IPS-20b (cell line): ENCODE results near the gene SLC27A3.

Source experiments
- H3K27ac ChIP-seq: one replicate; pipeline ENCODE4 v1.5.1; 2013; ENCODE audit warnings: low read length
- H3K27me3 ChIP-seq: 2 replicates; pipeline ENCODE4 v1.6.1; 2013; ENCODE audit warnings: mild to moderate bottlenecking, low read length, inconsistent platforms; ENCODE audit not compliant: insufficient read depth
- H3K36me3 ChIP-seq: 2 replicates; pipeline ENCODE4 v1.6.1; 2013; ENCODE audit warnings: low read depth, mild to moderate bottlenecking, inconsistent platforms, low read length, moderate library complexity; ENCODE audit not compliant: insufficient read depth
- H3K4me1 ChIP-seq: 2 replicates; pipeline ENCODE4 v1.6.1; 2013; ENCODE audit warnings: mild to moderate bottlenecking, control low read depth, inconsistent platforms, low read length, moderate library complexity; ENCODE audit not compliant: insufficient read depth
- H3K4me3 ChIP-seq: 2 replicates; pipeline ENCODE4 v1.5.1; 2013; ENCODE audit warnings: mild to moderate bottlenecking, low read length, inconsistent platforms
- H3K9ac ChIP-seq: 2 replicates; pipeline ENCODE4 v1.6.1; 2013; ENCODE audit warnings: low read depth, mild to moderate bottlenecking, inconsistent platforms, low read length, moderate library complexity
- H3K9me3 ChIP-seq: 2 replicates; pipeline ENCODE4 v1.6.1; 2013; ENCODE audit warnings: mild to moderate bottlenecking, low read depth, low read length, inconsistent platforms; ENCODE audit not compliant: insufficient read depth

The SLC27A3 gene

GRCh38 chr1:153795934-153796785 lies 21.0 kb downstream of the SLC27A3 start:
- Histone ChIP-seq H3K9ac (no peak overlapping the region), H3K9me3 (no peaks in the 10 kb centered on the region), H3K27ac (no peak overlapping the region), H3K36me3 (no peaks in the 10 kb centered on the region), H3K4me1 (peaks cover 8% of the 10 kb centered on the region; the same call in 1 of the 2 replicates), H3K4me3 (no peak overlapping the region), H3K27me3 (no peaks in the 10 kb centered on the region)

- Histone ChIP-seq H3K9me3 (no peaks in the 10 kb centered on the region), H3K4me1 (peaks cover 8% of the 10 kb centered on the region; the same call in 1 of the 2 replicates), H3K4me3 (no peak overlapping the region), H3K27ac (no peak overlapping the region), H3K36me3 (no peaks in the 10 kb centered on the region), H3K9ac (no peak overlapping the region), H3K27me3 (no peaks in the 10 kb centered on the region)
Measured at GRCh38 chr1:153796786-153797659, 21.8 kb downstream of the SLC27A3 start.

- H3K27ac ChIP-seq, result no peak overlapping the region
- no peak overlapping the region for H3K9ac ChIP-seq
- peaks cover 8% of the 10 kb centered on the region; the same call in 1 of the 2 replicates for H3K4me1 ChIP-seq
- H3K4me3 ChIP-seq, result no peak overlapping the region
- no peaks in the 10 kb centered on the region for H3K36me3 ChIP-seq
- no peaks in the 10 kb centered on the region for H3K9me3 ChIP-seq
- no peaks in the 10 kb centered on the region for H3K27me3 ChIP-seq
Measured at GRCh38 chr1:153798468-153798780, 23.2 kb downstream of the SLC27A3 start.

- H3K27me3 ChIP-seq, result no peaks in the 10 kb centered on the region
- H3K9me3 ChIP-seq, result no peaks in the 10 kb centered on the region
- H3K36me3 ChIP-seq, result no peaks in the 10 kb centered on the region
- H3K4me1 ChIP-seq, result peaks cover 2% of the 10 kb centered on the region; the same call in 1 of the 2 replicates
- no peak overlapping the region for H3K27ac ChIP-seq
- H3K4me3 ChIP-seq, result no peak overlapping the region
- H3K9ac ChIP-seq, result no peak overlapping the region
Measured at GRCh38 chr1:153799016-153799415, 23.8 kb downstream of the SLC27A3 start.

GRCh38 chr1:153799566-153800465 lies 24.6 kb downstream of the SLC27A3 start:
- Histone ChIP-seq H3K4me3 (no peak overlapping the region), H3K27ac (no peak overlapping the region), H3K4me1 (no peaks in the 10 kb centered on the region; the same call in 1 of the 2 replicates), H3K9me3 (no peaks in the 10 kb centered on the region), H3K36me3 (no peaks in the 10 kb centered on the region), H3K9ac (no peak overlapping the region), H3K27me3 (no peaks in the 10 kb centered on the region)

- H3K4me1 ChIP-seq, result no peaks in the 10 kb centered on the region
Measured at GRCh38 chr1:153800516-153800915, 25.3 kb downstream of the SLC27A3 start.

GRCh38 chr1:153801028-153801625 lies 25.9 kb downstream of the SLC27A3 start:
- Histone ChIP-seq H3K9ac (no peak overlapping the region), H3K27me3 (no peaks in the 10 kb centered on the region), H3K27ac (no peak overlapping the region), H3K9me3 (no peaks in the 10 kb centered on the region), H3K36me3 (peaks cover 3% of the 10 kb centered on the region), H3K4me3 (no peak overlapping the region), H3K4me1 (no peaks in the 10 kb centered on the region)

More at GRCh38 chr1:153800516-153800915, 25.3 kb downstream of the SLC27A3 start:
- Histone ChIP-seq H3K9ac (no peak overlapping the region), H3K9me3 (no peaks in the 10 kb centered on the region), H3K4me3 (no peak overlapping the region), H3K27me3 (no peaks in the 10 kb centered on the region), H3K36me3 (peaks cover 3% of the 10 kb centered on the region), H3K27ac (no peak overlapping the region)

- Histone ChIP-seq H3K27ac (no peak overlapping the region), H3K4me1 (no peaks in the 10 kb centered on the region), H3K36me3 (peaks cover 5% of the 10 kb centered on the region), H3K9ac (no peak overlapping the region), H3K4me3 (no peak overlapping the region), H3K27me3 (no peaks in the 10 kb centered on the region), H3K9me3 (no peaks in the 10 kb centered on the region)
Measured at GRCh38 chr1:153801786-153802697, 26.8 kb downstream of the SLC27A3 start.

- no peak overlapping the region for H3K27ac ChIP-seq
- H3K9ac ChIP-seq, result no peak overlapping the region
- H3K4me3 ChIP-seq, result no peak overlapping the region
- H3K36me3 ChIP-seq, result peaks cover 20% of the 10 kb centered on the region
- H3K27me3 ChIP-seq, result no peaks in the 10 kb centered on the region
- no peaks in the 10 kb centered on the region for H3K4me1 ChIP-seq
- H3K9me3 ChIP-seq, result no peaks in the 10 kb centered on the region
Measured at GRCh38 chr1:153803470-153804056, 28.4 kb downstream of the SLC27A3 start.

- Histone ChIP-seq H3K9ac (no peak overlapping the region), H3K27ac (no peak overlapping the region), H3K4me1 (no peaks in the 10 kb centered on the region), H3K9me3 (no peaks in the 10 kb centered on the region), H3K4me3 (no peak overlapping the region), H3K27me3 (no peaks in the 10 kb centered on the region), H3K36me3 (peaks cover 25% of the 10 kb centered on the region)
Measured at GRCh38 chr1:153804112-153804511, 28.9 kb downstream of the SLC27A3 start.
